Right atrium auricular region (tissue), 2 donors: ENCODE results near the gene UBAC1. TPM values are rescaled to one million over a fixed set of nuclear protein-coding genes. Genes with fewer than 3 reads are reported as not detected.
"Not testable (repeated sequence)": the region's sequence is repeated elsewhere in the genome, so short reads cannot be mapped to it uniquely, and the experiment has no call there.

Experiments used
- DNase-seq: peaks from one replicate; pipeline ENCODE4 v3.0.0-alpha.2; 2019; ENCODE audit warnings: low spot score
- H3K27ac ChIP-seq, 2 donors: fragments of 200-600 bp; sonication (generic); 1 replicate in 1 of 2; 2 replicates in 1 of 2; pipeline ENCODE4 v1.5.1; 2016 to 2019
- H3K27me3 ChIP-seq, 2 donors: fragments of 200-600 bp; sonication (generic); one replicate each; pipeline versions ENCODE4 v1.5.1 to v1.6.0; 2017 to 2019
- H3K36me3 ChIP-seq: fragments of 200-600 bp; sonication (generic); one replicate; pipeline ENCODE4 v1.5.1; 2016
- H3K4me1 ChIP-seq, 2 donors: fragments of 200-600 bp; sonication (generic); one replicate each; pipeline versions ENCODE4 v1.5.1 to v1.6.0; 2017 to 2019
- H3K4me3 ChIP-seq, 2 donors: fragments of 200-600 bp; sonication (generic); 1 replicate in 1 of 2; 2 replicates in 1 of 2; pipeline ENCODE4 v1.5.1; 2017 to 2019; ENCODE audit warnings: mild to moderate bottlenecking in 1 of 2, moderate library complexity in 1 of 2
- H3K9me3 ChIP-seq, 2 donors: fragments of 200-600 bp; sonication (generic); one replicate each; pipeline ENCODE4 v1.5.1; 2019
- CTCF ChIP-seq, 2 donors: fragments of 200-600 bp; sonication (generic); IDR thresholded peaks; one replicate each; pipeline ENCODE4 v1.5.1; 2019; ENCODE audit warnings: antibody characterized with exemption in 2 of 2
- total RNA-seq, 2 donors: library from RNA; depleted of rRNA; stranded (reverse); fragments of >200 nt; gene quantifications; one replicate each; pipeline ENCODE4 v1.1.0, GENCODE V29; 2016

Gene UBAC1
- total RNA-seq, 2 donors from 2014 or later = 58.6 to 76.9 TPM

DNA sequence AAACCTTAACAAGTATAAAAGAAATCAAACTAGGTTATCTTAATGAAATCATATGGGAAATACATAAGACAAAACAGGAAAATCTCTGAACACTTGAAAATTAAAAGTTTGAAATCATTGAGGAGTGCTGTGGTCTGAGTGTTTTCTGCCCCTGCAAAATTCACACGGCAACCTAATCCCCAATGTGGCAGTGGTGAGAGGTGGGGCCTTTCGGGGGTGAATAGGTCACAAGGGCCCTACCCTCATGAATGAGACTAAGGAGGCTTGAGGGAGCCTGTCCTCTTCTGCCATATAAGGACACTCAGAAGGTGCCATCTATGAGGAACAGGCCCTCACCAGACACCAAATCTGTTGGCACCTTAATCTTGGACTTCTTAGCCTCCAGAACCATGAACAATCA lies 64.5 kb downstream of the UBAC1 start:
- Histone ChIP-seq H3K9me3 (no peaks in the 10 kb centered on the region), H3K27me3 (no peaks in the 10 kb centered on the region)

GRCh38 chr9:135896205-135896604 lies 65.0 kb downstream of the UBAC1 start:
- Histone ChIP-seq H3K27ac (no peak overlapping the region), H3K4me1 (peaks cover 0 to 10% of the 10 kb centered on the region in 2 donors), H3K4me3 (no peak overlapping the region), H3K27me3 (no peaks in the 10 kb centered on the region), H3K9me3 (no peaks in the 10 kb centered on the region), H3K36me3 (no peaks in the 10 kb centered on the region)
- TF ChIP-seq CTCF (IDR thresholded peaks at IDR 0.05) = no peak
- DNase-seq = no peak

More for the DNA sequence above, 64.5 kb downstream of the UBAC1 start:
- Histone ChIP-seq H3K36me3 (no peaks in the 10 kb centered on the region), H3K27ac (no peak overlapping the region), H3K4me3 (no peak overlapping the region), H3K4me1 (peaks cover 0 to 7% of the 10 kb centered on the region in 2 donors)
- TF ChIP-seq CTCF (IDR thresholded peaks at IDR 0.05) = no peak
- no peak for DNase-seq

DNA sequence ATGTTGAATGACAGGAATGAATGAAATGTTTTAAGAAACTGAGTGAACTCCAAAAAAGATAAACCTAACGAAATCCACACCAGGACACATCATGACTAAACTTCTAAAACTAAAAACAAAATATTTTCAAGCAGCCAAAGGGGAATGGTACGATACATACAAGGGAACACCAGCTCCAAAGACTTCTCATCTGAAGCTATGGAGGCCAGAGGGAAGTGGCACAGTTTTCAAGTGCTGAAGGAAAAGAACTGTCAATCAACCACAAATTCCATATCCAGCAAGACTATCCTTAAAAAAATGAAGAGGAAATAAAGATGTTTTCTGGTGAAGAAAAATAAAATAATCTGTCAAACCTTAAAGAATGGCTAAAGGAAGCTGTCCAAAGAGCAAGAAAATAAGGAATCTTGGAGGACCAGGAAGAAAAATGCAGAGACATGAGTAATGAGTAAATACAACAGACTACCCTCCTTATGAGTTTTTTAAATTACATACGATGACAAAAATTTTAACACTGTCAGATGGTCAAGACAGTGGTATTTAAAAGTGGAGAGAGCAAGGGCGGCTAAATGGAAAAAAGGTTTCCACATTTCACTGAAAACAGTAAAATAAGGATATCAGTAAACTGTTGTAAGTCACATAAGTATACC lies 65.8 kb downstream of the UBAC1 start:
- no peaks in the 10 kb centered on the region for H3K36me3 ChIP-seq
- no peaks in the 10 kb centered on the region for H3K9me3 ChIP-seq
- H3K27me3 ChIP-seq = no peaks in the 10 kb centered on the region
- no peak overlapping the region for H3K27ac ChIP-seq
- no peak overlapping the region for H3K4me3 ChIP-seq
- no peak for DNase-seq
- no peak for TF ChIP-seq CTCF (IDR thresholded peaks at IDR 0.05)
- H3K4me1 ChIP-seq = peaks cover 0 to 19% of the 10 kb centered on the region in 2 donors

- no peaks in the 10 kb centered on the region for H3K27me3 ChIP-seq
- no peak for DNase-seq
- no peaks in the 10 kb centered on the region for H3K9me3 ChIP-seq
- no peak for TF ChIP-seq CTCF (IDR thresholded peaks at IDR 0.05)
- H3K4me1 ChIP-seq = peaks cover 0 to 36% of the 10 kb centered on the region in 2 donors
- no peak overlapping the region for H3K27ac ChIP-seq
- no peaks in the 10 kb centered on the region for H3K36me3 ChIP-seq
- H3K4me3 ChIP-seq = no peak overlapping the region
Measured at GRCh38 chr9:135893104-135893503, 68.1 kb downstream of the UBAC1 start.

DNA sequence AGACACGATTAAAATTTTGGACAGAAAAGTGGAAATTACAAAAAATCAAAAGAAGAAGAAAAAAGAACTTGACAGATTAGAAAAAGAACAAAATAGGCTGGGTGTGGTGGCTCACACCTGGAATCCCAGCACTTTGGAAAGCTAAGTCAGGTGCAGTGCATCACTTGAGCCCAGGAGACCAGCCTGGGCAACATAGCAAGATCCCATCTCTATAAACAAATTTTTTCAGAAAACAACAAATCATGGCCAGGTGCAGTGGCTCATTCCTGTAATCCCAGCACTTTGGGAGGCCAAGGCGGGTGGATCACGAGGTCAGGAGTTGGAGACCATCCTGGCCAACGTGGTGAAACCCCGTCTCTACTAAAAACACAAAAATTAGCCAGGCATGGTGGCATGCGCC lies 68.8 kb downstream of the UBAC1 start:
- not testable (repeated sequence) for H3K9me3 ChIP-seq, H3K27ac ChIP-seq, H3K4me3 ChIP-seq, H3K36me3 ChIP-seq, H3K27me3 ChIP-seq, DNase-seq
- peaks cover 0 to 44% of the 10 kb centered on the region in 2 donors for H3K4me1 ChIP-seq

GRCh38 chr9:135891027-135891631 lies 70.0 kb downstream of the UBAC1 start:
- Histone ChIP-seq H3K27me3 (no peaks in the 10 kb centered on the region), H3K9me3 (no peaks in the 10 kb centered on the region), H3K36me3 (no peaks in the 10 kb centered on the region), H3K4me3 (no peak overlapping the region), H3K27ac (no peak overlapping the region), H3K4me1 (peaks cover 0 to 56% of the 10 kb centered on the region in 2 donors)
- no peak for TF ChIP-seq CTCF (IDR thresholded peaks at IDR 0.05)
- no peak for DNase-seq
